ENCODE results near the gene SH3BP1. TPM values are rescaled to one million over a fixed set of nuclear protein-coding genes. Genes with fewer than 3 reads are reported as not detected.

Gene SH3BP1
- polyA plus RNA-seq, 2 of the 4 experiments (the other 2 are of a cell fraction), result 1.8 to 2.7 TPM

GRCh38 chr22:37628830-37629229 lies 10.6 kb upstream of the SH3BP1 start:
- H3K9me3 ChIP-seq, result no peaks in the 10 kb centered on the region
- DNase-seq (ENCODE audit: low read depth in 1 of 2, low spot score in 1 of 2) (no peak), ATAC-seq (no peak), FAIRE-seq (no peak)
- no peak overlapping the region for H3K4me2 ChIP-seq
- WGBS (ENCODE audit: missing lambda C conversion rate), result 72% methylated on average over 7 of the region's 8 CpGs
- POLR2A ChIA-PET, result no interaction called here
- no peaks in the 10 kb centered on the region for H3K4me1 ChIP-seq
- CTCF ChIA-PET, result interaction anchor here (0.7 to 11.4 kb wide), 9 partner anchors 8 to 163 kb away, joined by 3 to 129 read pairs (median 4); partner anchors contain the start of genes GGA1 and SH3BP1
- H3K27ac ChIP-seq, result no peak overlapping the region
- H3K4me3 ChIP-seq, result no peak overlapping the region
- TF ChIP-seq NPAS2 (CRISPR knock-in tag; IDR thresholded peaks at IDR 0.05; ENCODE audit: borderline replicate concordance) (no peak), CHD4 (IDR thresholded peaks at IDR 0.05; ENCODE audit: borderline replicate concordance) (no peak), KDM5A (IDR thresholded peaks at IDR 0.05) (no peak), NFE2L2 (conservative IDR thresholded peaks at IDR 0.05; ENCODE audit: low read length) (no peak), ZSCAN20 (CRISPR knock-in tag; IDR thresholded peaks at IDR 0.05) (no peak), E2F6 (IDR thresholded peaks at IDR 0.05; ENCODE audit: borderline replicate concordance, low read depth) (no peak), FOSB (CRISPR knock-in tag; IDR thresholded peaks at IDR 0.05) (no peak), FOXS1 (CRISPR knock-in tag; IDR thresholded peaks at IDR 0.05) (no peak), RAD21 (conservative IDR thresholded peaks at IDR 0.05 in 1 of 2, IDR thresholded peaks at IDR 0.05 in 1 of 2) (no peak), SREBF2 (IDR thresholded peaks at IDR 0.05) (no peak), KDM1A (IDR thresholded peaks at IDR 0.05; ENCODE audit: low read depth) (no peak), HDAC2 (IDR thresholded peaks at IDR 0.05) (no peak), HMGXB4 (CRISPR knock-in tag; IDR thresholded peaks at IDR 0.05; ENCODE audit: borderline replicate concordance) (no peak)

GRCh38 chr22:37629928-37630327 lies 9.5 kb upstream of the SH3BP1 start:
- POLR2A ChIA-PET, result no interaction called here
- H3K4me1 ChIP-seq, result no peaks in the 10 kb centered on the region
- no peak overlapping the region for H3K4me2 ChIP-seq
- FAIRE-seq (no peak), DNase-seq (ENCODE audit: low read depth in 1 of 2, low spot score in 1 of 2) (no peak), ATAC-seq (no peak)
- no peaks in the 10 kb centered on the region for H3K9me3 ChIP-seq
- no peak overlapping the region for H3K4me3 ChIP-seq
- CTCF ChIA-PET, result interaction anchor here (1.8 to 11.4 kb wide), 4 partner anchors 8 to 162 kb away, joined by 8 to 129 read pairs (median 27); partner anchors contain the start of genes GGA1 and SH3BP1
- TF ChIP-seq RAD21 (conservative IDR thresholded peaks at IDR 0.05 in 1 of 2, IDR thresholded peaks at IDR 0.05 in 1 of 2) (no peak), JUNB (IDR thresholded peaks at IDR 0.05) (no peak), SREBF2 (IDR thresholded peaks at IDR 0.05) (no peak), FOSB (CRISPR knock-in tag; IDR thresholded peaks at IDR 0.05) (no peak), HOXB5 (CRISPR knock-in tag; IDR thresholded peaks at IDR 0.05) (no peak), ZNF302 (CRISPR knock-in tag; IDR thresholded peaks at IDR 0.05) (no peak), ELK1 (IDR thresholded peaks at IDR 0.05; ENCODE audit: low read depth, low read length) (no peak), SMC3 (IDR thresholded peaks at IDR 0.05) (no peak)
- H3K27ac ChIP-seq, result no peak overlapping the region
- no CpG with 5 or more reads among the region's 10 CpGs for WGBS (ENCODE audit: missing lambda C conversion rate)

GRCh38 chr22:37630839-37631435 lies 8.5 kb upstream of the SH3BP1 start:
- no peaks in the 10 kb centered on the region for H3K9me3 ChIP-seq
- H3K4me1 ChIP-seq, result no peaks in the 10 kb centered on the region
- WGBS (ENCODE audit: missing lambda C conversion rate), result 93% methylated on average over 5 of the region's 9 CpGs
- ChIA-PET CTCF (interaction anchor here (0.6 to 11.4 kb wide), 9 partner anchors 9 to 162 kb away, joined by 3 to 129 read pairs (median 3); partner anchors contain the start of genes GGA1 and SH3BP1), POLR2A (interaction anchor here (0.8 kb wide), 1 partner anchor 28 kb away, joined by 3 read pairs; the partner anchor contains the start of gene PDXP)
- FAIRE-seq (no peak), DNase-seq (ENCODE audit: low read depth in 1 of 2, low spot score in 1 of 2) (no peak), ATAC-seq (no peak)
- H3K4me3 ChIP-seq, result no peak overlapping the region
- TF ChIP-seq POLR2AphosphoS2 (conservative IDR thresholded peaks at IDR 0.05; ENCODE audit: low read length) (no peak), HOXB13 (CRISPR knock-in tag; IDR thresholded peaks at IDR 0.05; ENCODE audit: low read depth) (no peak), HOXB5 (CRISPR knock-in tag; IDR thresholded peaks at IDR 0.05) (no peak), POLR2A (IDR thresholded peaks at IDR 0.05; ENCODE audit: low read length) (no peak), CTCF (IDR thresholded peaks at IDR 0.05) (no peak), ZFP36 (IDR thresholded peaks at IDR 0.05; ENCODE audit: borderline replicate concordance, partially characterized antibody) (no peak), ESRRA (IDR thresholded peaks at IDR 0.05; ENCODE audit: borderline replicate concordance, low read length) (no peak), KDM5A (IDR thresholded peaks at IDR 0.05) (no peak), ELK1 (IDR thresholded peaks at IDR 0.05; ENCODE audit: low read depth, low read length) (no peak), ATOH8 (CRISPR knock-in tag; IDR thresholded peaks at IDR 0.05; ENCODE audit: low read depth) (no peak)
- H3K27ac ChIP-seq, result no peak overlapping the region
- H3K4me2 ChIP-seq, result no peak overlapping the region
